A204.1 (cell line): ENCODE results near the gene ZNF688.
"Not testable (repeated sequence)": the region's sequence is repeated elsewhere in the genome, so short reads cannot be mapped to it uniquely, and the experiment has no call there.

Experiments
- FAIRE-seq: peaks from 2 replicates; lab custom pipeline; 2012; peaks lifted over from hg19 to GRCh38; lab: Jason Lieb, UNC

Gene ZNF688

DNA sequence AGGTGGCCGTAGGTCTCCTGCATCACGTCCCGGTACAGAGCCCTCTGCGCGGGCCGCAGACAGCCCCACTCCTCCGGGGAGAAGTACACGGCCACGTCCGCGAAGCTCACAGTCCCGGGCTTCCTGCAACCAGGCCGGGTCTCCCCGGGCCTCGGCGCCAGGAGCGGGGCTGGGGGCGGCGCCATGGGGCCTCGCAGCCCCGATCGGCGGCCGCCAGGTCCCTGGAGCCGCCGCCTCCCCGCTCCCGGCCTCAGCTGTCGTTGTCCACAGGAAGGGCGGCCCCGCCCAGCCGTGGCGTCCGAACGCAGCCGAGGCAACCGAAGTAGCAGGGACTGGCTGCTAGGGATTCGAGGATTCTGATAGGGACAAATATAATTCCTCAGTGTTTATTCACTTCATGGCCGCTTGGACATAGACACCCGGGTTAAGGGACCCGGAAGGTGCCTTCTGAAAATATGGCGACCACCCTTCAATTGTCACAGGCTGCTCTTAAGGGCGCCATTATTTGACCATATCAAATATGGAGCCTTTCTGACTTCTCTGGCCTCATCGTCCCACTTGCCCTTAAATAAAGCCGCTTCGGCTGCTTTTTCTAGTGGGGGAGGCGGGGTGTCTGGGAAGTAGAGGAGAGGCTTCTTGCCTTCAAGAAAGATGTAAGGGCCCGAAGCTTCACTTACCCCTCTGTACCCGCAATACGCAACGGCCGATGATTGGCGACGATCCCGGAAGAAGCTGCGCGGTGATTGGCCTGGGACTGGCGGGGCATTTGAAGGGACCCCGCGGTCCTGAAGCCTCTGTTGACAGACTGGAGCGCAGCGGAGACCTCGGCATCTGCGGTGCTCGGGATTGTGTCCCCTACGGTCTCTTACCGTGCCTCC lies at the start of gene ZNF688:
Gene ZNF688, minus strand, starts transcription at position 270 of the 878 bp plus-strand sequence. Its CDS starts 85 bp downstream, at position 185.
- FAIRE-seq: peak; percentile 95

DNA sequence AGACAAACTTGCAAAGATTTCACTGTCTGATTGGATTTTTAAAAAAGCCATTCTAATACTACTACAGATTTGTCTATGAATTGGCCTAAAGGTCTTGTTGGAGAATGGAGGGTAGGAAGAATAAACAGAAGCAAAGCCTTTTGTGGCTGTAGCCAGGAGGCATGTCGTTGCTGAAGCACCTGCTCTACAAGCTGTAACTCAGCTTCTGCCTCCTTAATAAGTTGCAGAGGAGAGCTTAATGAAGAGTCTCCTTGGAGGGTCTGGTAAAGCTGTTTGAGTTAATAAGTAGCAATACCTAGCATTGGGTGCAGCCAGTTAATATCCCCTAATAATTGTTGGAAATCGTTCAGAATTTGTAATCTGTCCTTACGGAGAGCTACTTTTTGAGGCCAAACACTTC lies 48.7 kb upstream of the ZNF688 start:
- no peak for FAIRE-seq

GRCh38 chr16:30619638-30620037 lies 48.1 kb upstream of the ZNF688 start:
- no peak for FAIRE-seq

DNA sequence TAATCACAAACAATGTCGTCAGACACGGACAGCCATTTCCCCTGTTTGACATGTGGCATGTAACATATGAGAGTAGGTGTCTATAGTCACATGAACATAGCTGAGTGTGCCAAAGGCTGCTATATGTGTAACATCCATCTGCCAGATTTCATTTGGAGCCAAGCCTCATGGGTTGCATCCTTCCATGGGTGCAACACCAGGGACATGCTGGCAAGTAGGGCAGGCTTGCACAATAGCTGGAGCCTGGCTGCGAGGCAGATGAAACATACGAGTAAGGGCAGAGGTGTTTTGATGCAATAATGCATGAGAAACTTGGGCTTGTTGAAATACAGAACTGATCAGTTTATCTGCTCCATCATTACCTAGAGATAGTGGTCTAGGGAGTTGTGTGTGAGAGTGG lies 47.7 kb upstream of the ZNF688 start:
- no peak for FAIRE-seq

DNA sequence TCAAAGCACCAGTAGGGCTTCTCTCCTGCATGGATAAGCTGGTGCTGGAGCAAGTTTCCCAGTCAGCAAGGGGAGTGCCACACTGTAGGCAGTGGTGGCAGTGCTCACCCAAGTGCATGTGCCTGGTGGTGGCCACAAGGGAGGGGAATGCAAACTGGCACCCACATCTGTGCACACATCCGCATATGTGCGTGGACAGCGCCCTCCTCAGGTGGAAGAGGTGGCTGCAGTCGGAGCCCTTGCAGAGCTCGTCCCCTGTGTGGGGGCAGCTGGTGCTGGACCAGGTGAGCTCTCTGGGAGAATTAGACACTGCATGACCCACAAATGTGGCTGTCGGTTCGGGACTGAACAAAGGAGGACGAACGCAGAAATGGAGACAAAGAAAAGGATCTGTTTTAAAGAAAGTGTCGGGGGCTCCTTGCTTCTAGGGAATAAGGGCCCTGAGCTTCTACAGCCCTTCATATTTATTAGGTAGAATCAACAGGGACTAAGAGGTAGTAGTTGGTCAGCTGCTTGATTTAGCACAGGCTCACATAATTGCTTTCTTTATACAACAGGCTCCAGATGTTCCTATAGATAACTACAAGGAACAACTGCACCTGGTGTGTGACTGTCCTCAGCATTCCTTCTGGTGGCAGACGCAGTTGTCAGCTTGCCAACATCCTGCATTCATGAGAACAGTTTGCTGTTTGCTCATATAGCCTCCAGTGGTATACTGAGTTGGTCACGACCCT lies 44.0 kb upstream of the ZNF688 start:
- FAIRE-seq: no peak

GRCh38 chr16:30609926-30610839 lies 38.7 kb upstream of the ZNF688 start, which contains the start of gene ZNF689:
Gene ZNF689 (minus strand): TSS chr16:30610389. CDS start chr16:30610041, 348 bp downstream.
- FAIRE-seq: peak; percentile 95

DNA sequence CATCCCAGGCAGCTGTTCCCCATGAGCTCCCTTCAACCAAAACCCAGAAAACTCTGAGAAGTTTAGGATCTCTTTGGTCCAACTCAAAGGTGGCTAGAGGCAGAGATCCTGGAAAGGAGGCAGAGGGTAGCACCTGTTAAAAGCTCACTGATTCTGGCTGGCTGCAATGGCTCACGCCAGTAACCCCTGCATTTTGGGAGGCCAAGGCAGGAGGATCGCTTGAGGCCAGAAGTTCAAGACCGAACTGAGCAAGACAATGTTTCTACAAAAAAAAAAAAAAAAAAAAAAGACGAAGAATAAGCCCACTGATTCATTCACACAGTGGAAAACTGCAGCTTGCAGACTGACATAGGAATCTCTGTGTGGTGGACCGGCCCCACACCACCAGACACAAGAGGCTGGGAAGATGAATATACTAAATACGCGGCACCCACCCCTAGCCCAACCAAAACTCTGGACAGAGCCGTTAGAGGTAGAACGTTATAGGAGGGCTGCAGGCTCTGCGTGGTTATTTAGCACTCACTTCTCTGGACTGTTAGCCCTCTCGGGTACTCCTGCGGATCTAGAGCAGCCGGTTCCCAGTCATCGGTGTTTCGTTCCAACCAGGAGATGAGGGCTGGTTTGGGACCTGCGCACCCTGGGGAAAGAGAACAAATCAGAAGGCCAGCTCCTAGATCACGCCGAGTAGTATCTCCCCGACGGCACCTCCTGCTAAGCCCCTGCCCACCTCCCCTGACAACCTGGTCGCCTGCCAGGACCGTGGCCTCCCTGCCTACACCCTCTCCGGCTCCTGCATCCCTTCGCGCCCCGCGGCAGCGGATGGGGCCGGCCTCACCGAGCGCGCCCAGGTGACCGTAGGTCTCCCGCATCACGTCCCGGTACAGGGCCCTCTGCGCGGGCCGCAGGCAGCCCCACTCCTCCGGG lies 37.8 kb upstream of the ZNF688 start:
- no peak for FAIRE-seq

DNA sequence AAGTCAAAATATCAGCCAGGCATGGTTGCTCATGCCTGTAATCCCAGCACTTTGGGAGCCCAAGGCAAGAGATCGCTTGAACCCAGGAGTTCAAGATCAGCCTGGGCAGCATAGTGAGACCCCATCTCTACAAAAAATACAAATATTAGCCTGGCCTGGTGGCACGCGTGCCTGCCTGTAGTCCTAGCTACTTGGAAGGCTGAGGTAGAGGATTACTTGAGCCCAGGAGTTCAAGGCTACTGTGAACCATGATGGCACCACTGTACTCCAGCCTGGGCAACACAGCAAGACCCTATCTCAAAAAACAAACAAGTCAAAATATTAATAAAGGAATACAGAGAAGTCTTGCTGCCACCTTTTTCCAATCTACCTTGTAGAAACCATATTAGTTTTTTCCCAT lies 34.5 kb upstream of the ZNF688 start:
- FAIRE-seq: no peak

- FAIRE-seq: no peak
Observed at GRCh38 chr16:30605158-30605557, 33.6 kb upstream of the ZNF688 start.

DNA sequence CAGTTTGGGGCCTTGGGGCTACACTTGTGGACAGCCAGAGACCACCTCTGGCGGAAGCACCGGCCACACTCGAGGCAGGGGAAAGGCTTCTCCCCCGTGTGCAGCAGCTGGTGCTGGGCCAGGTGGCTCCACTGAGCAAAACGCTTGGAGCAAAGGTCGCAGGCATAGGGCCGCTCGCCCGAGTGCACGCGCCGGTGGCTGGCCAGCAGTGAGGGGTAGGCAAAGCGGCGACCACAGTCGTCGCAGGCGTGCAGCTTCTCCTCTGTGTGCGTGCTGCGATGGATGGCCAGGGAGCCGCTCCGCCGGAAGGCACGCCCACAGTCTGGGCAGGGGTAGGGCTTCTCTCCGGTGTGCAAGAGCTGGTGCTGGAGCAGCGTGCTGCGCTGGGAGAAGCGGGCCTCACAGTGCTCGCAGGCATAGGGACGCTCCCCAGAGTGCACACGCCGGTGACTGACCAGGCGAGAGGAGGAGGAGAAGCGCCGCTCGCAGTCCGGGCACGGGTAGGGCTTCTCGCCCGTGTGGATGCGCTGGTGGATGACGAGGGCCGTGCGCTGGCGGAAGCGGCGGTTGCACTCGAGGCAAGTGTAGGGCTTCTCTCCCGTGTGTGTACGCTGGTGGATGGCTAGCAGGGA lies 32.9 kb upstream of the ZNF688 start:
- no peak for FAIRE-seq

DNA sequence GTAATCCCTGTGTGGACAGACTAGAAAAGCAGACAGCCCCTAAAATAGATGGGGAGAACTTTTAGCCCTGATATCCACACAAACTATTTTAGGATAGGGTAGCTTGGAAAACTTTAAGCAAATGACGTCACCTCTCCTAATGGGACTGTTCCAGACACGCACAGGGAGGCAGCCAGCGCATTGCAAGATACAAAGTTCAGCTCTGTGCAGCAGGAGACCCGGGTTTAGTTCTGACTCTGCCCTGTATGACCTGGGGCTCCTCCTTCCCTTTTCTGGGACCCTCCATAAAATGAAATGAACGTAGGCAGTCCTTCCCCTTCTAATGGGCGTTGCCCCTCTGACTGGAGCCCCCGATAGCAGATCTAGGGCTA lies 32.4 kb upstream of the ZNF688 start:
- FAIRE-seq: no peak

DNA sequence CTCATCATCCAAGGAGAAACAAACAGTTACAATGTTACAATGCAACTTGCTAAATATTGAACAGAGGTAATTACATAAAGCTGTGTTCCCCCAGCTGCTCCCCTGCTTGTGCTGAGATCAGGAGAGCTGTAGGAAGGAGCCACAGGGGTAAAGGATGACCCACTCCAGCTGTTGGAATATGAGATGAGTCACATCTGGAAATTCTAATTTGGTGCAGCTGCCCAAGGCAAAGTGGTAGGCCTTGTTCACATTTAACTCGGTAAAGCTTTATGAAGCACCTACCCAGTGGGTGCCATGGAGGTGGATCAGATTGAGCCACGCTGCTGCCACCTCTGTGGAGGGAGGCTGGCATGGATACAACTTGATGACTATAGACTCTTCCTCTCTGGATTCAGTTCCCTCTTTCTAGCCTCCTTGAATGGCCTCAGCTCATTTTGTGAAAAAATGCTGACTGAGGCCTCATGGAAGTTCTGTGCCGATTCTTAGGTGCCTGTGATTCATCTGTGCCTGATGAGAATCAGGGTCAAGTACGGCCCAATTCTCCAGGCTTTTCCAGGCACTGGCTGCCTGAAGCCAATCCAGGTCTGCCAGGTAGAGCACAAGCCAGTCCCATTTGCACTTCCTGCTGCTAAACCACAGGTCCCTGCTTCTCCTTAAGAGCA lies 31.2 kb upstream of the ZNF688 start:
- FAIRE-seq: no peak

GRCh38 chr16:30601966-30602365 lies 30.5 kb upstream of the ZNF688 start:
- no peak for FAIRE-seq

DNA sequence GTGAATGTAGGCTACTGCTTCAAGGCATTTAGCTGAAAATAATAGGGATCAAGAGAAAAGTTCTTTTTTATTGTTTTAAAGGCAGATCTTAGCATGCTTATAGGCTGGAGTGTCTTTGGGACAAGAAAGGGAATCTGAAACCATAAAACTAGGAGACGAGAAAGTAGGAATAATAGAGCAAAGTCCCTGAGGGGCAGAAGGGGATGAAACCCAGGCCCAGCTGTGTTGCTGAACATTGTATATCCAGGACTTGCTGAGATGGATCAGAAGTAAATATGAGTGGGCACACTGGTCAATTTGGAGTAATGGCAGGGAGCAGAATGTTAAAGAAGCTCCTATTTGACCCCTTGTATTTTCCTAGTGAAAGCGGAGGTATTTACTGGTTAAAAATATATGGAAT lies 29.4 kb upstream of the ZNF688 start:
- FAIRE-seq: no peak

GRCh38 chr16:30600215-30600614 lies 28.7 kb upstream of the ZNF688 start:
- FAIRE-seq: no peak

DNA sequence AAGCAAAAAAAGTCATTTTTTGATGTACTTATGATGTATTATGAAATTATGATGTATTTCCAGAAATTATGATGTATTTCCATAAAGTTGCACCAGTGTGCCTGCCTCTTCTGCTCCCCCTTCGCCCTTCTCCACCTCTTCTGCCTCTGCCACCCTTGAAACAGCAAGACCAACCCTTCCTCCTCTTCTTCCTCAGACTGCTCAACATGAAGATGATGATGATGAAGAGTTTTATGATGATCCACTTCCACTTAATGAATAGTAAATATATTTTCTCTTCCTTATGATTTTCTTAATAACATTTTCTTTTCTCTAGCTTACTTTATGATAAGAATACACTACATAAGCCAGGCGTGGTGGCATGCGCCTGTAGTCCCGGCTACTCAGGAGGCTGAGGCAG lies 21.4 kb upstream of the ZNF688 start:
- FAIRE-seq: no peak

GRCh38 chr16:30590869-30591268 lies 19.4 kb upstream of the ZNF688 start:
- FAIRE-seq: not testable (repeated sequence)

GRCh38 chr16:30589582-30589981 lies 18.1 kb upstream of the ZNF688 start:
- FAIRE-seq: not testable (repeated sequence)

DNA sequence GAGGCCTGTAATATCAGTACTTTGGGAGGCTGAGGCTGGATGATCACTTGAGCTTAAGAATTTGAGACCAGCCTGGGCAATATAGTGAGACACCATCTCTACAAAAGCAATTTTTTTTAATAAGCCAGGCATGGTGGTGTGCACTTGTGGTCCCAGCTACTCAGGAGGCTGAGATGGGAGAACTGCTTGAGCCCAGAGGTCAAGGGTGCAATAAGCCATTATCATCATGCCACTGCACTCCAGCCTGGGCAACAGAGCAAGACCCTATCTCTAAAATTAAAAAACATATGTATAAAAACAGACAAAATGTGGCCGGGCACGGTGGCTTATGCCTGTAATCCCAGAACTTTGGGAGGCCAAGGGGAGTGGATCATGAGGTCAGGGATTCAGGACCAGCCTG lies 17.1 kb upstream of the ZNF688 start:
- FAIRE-seq: no peak
